ENCODE results near the gene SLC25A39. TPM values are rescaled to one million over a fixed set of nuclear protein-coding genes. Genes with fewer than 3 reads are reported as not detected.

SLC25A39 gene
- total and polyA plus RNA-seq, 9 of the 15 experiments (the other 6 are each of a cell fraction or from before 2014, with no cell fraction given), result 4.8 to 267 (median 140) TPM

- TF ChIP-seq, protein P1, sequence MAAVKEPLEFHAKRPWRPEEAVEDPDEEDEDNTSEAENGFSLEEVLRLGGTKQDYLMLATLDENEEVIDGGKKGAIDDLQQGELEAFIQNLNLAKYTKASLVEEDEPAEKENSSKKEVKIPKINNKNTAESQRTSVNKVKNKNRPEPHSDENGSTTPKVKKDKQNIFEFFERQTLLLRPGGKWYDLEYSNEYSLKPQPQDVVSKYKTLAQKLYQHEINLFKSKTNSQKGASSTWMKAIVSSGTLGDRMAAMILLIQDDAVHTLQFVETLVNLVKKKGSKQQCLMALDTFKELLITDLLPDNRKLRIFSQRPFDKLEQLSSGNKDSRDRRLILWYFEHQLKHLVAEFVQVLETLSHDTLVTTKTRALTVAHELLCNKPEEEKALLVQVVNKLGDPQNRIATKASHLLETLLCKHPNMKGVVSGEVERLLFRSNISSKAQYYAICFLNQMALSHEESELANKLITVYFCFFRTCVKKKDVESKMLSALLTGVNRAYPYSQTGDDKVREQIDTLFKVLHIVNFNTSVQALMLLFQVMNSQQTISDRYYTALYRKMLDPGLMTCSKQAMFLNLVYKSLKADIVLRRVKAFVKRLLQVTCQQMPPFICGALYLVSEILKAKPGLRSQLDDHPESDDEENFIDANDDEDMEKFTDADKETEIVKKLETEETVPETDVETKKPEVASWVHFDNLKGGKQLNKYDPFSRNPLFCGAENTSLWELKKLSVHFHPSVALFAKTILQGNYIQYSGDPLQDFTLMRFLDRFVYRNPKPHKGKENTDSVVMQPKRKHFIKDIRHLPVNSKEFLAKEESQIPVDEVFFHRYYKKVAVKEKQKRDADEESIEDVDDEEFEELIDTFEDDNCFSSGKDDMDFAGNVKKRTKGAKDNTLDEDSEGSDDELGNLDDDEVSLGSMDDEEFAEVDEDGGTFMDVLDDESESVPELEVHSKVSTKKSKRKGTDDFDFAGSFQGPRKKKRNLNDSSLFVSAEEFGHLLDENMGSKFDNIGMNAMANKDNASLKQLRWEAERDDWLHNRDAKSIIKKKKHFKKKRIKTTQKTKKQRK (IDR thresholded peaks at IDR 0.05; ENCODE audit: borderline replicate concordance, low read depth, low read length), result no peak
- TF ChIP-seq ZNF217 (CRISPR knock-in tag; IDR thresholded peaks at IDR 0.05) (no peak), TCF15 (CRISPR knock-in tag; IDR thresholded peaks at IDR 0.05) (no peak), ZNF133 (CRISPR knock-in tag; IDR thresholded peaks at IDR 0.05) (no peak), ZBTB40 (IDR thresholded peaks at IDR 0.05) (no peak), ZBTB40 (CRISPR knock-in tag; IDR thresholded peaks at IDR 0.05) (no peak), ZNF57 (CRISPR knock-in tag; IDR thresholded peaks at IDR 0.05) (no peak), ZNF347 (CRISPR knock-in tag; IDR thresholded peaks at IDR 0.05; ENCODE audit: low read depth) (no peak), RNF219 (CRISPR knock-in tag; IDR thresholded peaks at IDR 0.05) (no peak), EP400 (IDR thresholded peaks at IDR 0.05) (no peak), GATAD2A (IDR thresholded peaks at IDR 0.05) (no peak)
Measured at GRCh38 chr17:44344939-44345453, 20.4 kb upstream of the SLC25A39 start, which contains the start of gene GRN (continued).
